Measurements from ENCODE around the gene BTBD19.
A peak's percentile ranks its signal among the peaks of the same experiment; 100 is the strongest.
"Not testable (repeated sequence)": the region's sequence is repeated elsewhere in the genome, so short reads cannot be mapped to it uniquely, and the experiment has no call there.

BTBD19 gene, protein sequence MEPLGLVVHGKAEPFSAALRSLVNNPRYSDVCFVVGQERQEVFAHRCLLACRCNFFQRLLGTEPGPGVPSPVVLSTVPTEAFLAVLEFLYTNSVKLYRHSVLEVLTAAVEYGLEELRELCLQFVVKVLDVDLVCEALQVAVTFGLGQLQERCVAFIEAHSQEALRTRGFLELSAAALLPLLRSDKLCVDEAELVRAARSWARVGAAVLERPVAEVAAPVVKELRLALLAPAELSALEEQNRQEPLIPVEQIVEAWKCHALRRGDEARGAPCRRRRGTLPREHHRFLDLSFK

GRCh38 chr1:44808063-44808937 lies at the start of gene BTBD19:
Gene BTBD19, plus strand, starts transcription at chr1:44808523. Its CDS starts 298 bp downstream, at chr1:44808821.
- DNase-seq = peak; percentile 68

DNA sequence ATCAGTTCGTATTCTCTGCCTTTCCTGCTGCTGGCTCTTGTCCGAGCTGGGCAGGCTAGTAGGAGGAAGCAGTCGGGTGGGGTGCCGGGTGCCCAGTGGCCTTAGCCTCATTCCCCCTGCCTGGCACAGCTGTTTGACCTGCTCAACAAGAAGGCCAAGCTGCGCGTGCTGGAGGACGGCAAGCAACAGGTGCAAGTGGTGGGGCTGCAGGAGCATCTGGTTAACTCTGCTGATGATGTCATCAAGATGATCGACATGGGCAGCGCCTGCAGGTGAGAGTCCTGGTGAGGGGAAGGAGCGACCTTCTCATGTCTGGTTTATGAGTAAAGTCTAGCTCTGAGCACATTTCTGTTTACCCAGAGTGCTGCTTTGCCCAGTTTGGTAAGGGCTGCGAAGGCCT lies 49.2 kb upstream of the BTBD19 start:
- DNase-seq = no peak

DNA sequence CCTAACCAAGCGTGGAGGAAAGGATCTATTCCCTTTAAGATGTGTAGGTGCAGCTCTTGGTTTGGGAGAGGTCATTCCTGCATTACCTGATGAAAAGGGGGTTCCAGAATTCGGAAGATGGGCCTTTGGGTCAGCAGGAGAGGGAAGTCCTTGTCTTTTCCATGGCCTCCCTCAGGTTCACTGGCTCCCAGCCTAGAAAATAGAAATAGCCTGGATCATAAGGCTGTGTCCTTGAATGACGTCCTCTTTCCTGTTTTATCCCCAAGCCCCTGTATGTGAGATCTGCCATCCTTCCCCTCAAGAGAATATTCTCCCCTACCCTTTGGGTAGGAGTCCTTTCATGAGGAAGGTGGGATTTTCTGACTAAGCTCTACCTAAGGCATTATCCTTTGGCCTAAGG lies 47.4 kb upstream of the BTBD19 start:
- DNase-seq = no peak

GRCh38 chr1:44766421-44766820 lies 41.9 kb upstream of the BTBD19 start:
- DNase-seq = not testable (repeated sequence)

GRCh38 chr1:44775078-44775929 lies 33.0 kb upstream of the BTBD19 start, which contains the start of gene RPS8:
Gene RPS8, plus strand, starts transcription at chr1:44775540. Its CDS starts 57 bp downstream, at chr1:44775597.
- peak; percentile 93 for DNase-seq

DNA sequence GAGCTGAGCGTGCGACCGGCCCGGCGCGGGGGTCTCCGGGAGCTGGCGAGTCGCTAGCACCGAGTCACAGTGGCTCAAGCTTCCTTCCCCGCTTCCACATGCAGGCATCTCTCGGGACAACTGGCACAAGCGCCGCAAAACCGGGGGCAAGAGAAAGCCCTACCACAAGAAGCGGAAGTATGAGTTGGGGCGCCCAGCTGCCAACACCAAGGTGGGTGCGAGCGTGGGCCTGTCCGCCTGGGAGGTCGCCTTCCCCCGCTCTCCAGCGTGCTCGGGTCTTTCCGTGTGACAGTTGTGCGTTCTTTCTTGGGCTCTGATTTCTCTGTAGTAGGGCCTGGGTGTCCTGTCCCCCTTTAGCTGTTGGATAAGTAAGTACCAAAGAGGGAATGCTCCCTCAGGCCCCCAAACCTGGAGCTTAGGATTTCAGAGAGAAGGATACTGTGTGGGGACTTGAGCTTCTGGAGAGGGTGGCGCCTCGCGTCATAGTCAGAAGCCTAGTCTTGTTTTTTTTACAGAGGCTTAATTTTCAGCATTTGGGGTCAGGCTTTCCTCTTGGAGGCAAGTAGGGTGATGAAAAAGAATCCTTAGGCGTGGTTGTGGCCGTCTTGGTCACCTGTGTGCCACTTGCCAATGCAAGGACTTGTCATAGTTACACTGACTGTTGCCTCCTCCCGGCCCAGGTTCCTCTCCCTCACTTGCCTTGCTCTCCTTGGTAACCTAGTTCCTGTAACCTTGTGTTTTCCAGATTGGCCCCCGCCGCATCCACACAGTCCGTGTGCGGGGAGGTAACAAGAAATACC lies 32.2 kb upstream of the BTBD19 start:
- no peak for DNase-seq

- DNase-seq = no peak
Measured at GRCh38 chr1:44776730-44777068, 31.6 kb upstream of the BTBD19 start.

- DNase-seq = no peak
Measured at GRCh38 chr1:44777547-44777946, 30.8 kb upstream of the BTBD19 start.

DNA sequence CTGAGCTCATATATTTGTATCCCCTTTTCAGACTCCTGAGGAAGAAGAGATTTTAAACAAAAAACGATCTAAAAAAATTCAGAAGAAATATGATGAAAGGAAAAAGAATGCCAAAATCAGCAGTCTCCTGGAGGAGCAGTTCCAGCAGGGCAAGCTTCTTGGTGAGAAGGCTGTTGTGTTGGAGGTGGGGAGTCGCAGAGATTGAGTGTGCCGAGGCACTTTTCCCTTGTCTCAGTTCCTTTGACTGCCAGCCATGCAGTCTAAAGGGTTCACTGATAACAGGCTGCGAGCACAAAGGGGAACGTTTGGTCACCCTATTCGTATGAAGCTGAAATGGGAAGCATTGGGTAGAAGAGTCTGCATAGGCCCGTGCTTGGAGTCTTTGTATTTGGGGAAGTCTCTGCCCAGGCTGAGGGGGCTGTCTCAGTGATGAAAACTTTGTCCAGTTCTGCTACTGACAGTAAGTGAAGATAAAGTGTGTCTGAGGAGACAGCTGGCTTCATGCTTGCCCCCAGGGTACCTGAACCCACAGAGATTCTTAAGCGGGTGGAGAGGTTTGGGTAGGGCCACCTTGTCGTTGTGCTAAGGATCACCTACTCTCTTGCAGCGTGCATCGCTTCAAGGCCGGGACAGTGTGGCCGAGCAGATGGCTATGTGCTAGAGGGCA lies 30.2 kb upstream of the BTBD19 start:
- no peak for DNase-seq

DNA sequence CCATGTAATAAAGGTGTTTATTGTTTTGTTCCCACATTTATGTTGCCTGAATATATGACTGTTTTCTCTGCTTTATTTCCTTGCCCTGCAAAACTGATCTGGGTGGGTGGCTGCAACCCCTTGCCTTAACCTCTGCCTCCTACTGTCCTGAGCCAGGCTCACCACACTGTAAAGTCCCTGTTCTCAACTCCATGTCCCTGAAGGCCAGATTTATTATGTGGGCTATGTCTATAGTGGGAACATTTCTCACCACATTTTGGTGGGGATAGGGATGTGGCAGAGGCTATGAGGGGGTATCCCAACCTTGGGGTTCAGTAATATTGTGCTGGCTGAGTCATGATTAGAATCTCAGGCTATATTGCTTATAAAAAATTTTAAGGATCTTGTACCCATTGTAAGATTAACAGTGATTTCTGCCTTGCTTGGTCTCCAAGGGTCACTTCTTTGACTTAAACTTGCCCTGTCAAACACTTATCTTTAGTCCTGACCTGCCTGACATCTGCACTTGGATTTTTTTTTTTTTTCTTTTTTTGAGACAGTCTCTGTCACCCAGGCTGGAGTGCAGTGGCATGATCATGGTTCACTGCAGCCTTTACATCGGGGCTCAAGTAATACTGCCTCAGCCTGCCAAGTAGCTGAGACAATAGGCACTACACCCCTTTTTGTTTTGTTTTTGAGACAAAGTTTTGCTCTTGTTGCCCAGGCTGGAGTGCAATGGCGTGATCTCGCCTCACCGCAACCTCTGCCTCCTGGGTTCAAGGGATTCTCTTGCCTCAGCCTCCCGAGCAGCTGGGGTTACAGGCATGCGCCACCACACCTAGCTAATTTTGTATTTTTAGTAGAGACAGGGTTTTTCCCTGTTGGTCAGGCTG lies 29.4 kb upstream of the BTBD19 start:
- DNase-seq = no peak

- DNase-seq = no peak
Measured at GRCh38 chr1:44780583-44781121, 27.7 kb upstream of the BTBD19 start.

- DNase-seq = peak; percentile 12
Measured at GRCh38 chr1:44783697-44784093, 24.6 kb upstream of the BTBD19 start.

DNA sequence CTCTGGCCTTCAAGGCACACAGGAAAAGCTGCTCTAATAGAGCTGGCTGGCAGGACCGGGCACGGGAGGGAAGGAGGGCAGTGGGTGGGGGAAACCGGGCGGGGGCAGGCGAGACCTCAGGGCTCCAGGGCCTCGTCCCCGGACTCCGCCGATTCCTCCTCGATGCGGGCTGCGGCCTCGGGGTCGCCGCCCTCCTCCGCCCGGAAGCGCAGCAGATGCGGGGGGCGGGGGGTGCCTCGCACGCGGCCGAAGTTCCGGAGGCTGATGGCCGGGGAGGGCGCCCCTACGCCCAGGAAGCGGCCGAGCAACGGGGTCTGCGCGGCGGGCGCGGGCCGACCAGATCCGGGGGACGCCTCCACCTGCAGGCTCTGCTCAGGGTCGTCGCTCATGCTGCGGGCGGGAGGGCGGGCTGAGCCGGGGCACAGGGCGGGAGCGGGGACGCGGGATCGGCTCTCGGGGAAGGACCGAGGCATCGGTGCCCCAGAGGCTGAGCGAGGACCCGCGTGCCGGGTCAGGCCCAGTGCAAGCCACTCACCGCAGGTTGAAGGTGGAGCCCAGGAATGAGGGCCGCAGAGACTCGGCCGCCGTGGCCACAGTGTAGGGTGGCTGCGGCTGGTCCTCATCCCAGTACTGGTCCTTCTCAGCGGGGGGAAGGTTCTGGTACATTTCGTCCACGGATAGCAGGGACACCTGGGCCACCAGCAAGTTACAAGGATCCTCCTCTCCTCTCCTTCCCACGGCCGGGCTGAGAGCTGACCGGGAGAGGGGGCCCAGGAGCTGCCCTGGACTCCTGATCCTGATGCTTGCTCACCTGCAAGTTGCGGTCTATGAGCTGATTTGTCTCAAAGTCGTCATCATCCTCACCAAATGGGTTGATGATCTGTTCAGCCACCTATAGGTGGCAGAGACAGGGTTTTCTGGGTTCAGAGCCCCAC lies 24.0 kb upstream of the BTBD19 start:
- no peak for DNase-seq

DNA sequence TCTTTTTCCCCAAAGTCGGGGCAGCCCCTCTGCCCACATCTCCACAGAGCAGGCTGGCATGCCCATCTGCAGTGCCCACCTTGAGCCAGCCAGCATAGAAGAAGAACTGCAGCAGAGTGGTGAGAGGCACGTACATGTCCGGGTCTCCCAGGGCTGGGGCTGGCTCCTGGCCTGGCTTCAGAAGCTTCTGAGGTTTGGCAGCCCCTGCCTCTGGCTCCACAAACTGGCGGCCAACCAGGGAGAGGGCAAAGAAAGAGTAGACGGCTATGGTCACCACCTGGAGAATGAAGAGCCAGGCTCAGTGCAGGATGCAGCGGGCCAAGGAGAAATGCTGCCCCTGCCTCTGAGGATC lies 23.3 kb upstream of the BTBD19 start:
- DNase-seq = no peak

GRCh38 chr1:44785501-44786137 lies 22.7 kb upstream of the BTBD19 start:
- no peak for DNase-seq

- DNase-seq = peak; percentile 24
Measured at GRCh38 chr1:44786138-44786840, 22.0 kb upstream of the BTBD19 start.

- no peak for DNase-seq
Measured at GRCh38 chr1:44786841-44787426, 21.4 kb upstream of the BTBD19 start.

GRCh38 chr1:44787506-44787905 lies 20.8 kb upstream of the BTBD19 start:
- no peak for DNase-seq
